ENCODE data around the gene CDK15.
A peak's percentile ranks its signal among the peaks of the same experiment; 100 is the strongest.

Gene CDK15

GRCh38 chr2:201891676-201892075 lies 85.3 kb downstream of the CDK15 start:
- Histone ChIP-seq H2BK5ac (ENCODE audit: low read length) (no peak overlapping the region), H3K4me1 (ENCODE audit: control insufficient read depth, low read depth, low read length) (peaks cover 3% of the 10 kb centered on the region), H3K79me1 (ENCODE audit: low read length) (no peaks in the 10 kb centered on the region), H3K4ac (ENCODE audit: low read depth, low read length) (no peak overlapping the region), H3K27me3 (ENCODE audit: insufficient read depth, low read length, poor library complexity) (no peaks in the 10 kb centered on the region), H3K4me2 (ENCODE audit: low read length) (no peak overlapping the region), H2AK5ac (ENCODE audit: low read length) (no peak overlapping the region), H3K18ac (ENCODE audit: low read length) (no peak overlapping the region), H3K27ac (ENCODE audit: low read depth, low read length) (no peak overlapping the region), H4K8ac (ENCODE audit: low read depth, low read length) (no peak overlapping the region), H2BK15ac (replicated peaks; ENCODE audit: low read depth) (no peak overlapping the region), H3K9ac (ENCODE audit: low read length) (no peak overlapping the region), H3K36me3 (ENCODE audit: control insufficient read depth, insufficient read depth, low read length) (no peaks in the 10 kb centered on the region), H4K5ac (ENCODE audit: low read length) (no peak overlapping the region), H2BK120ac (ENCODE audit: low read depth, low read length) (no peak overlapping the region), H3K23ac (ENCODE audit: low read length) (no peak overlapping the region), H3K4me3 (ENCODE audit: low read length) (no peak overlapping the region), H3K56ac (ENCODE audit: low read length) (no peak overlapping the region), H3K79me2 (ENCODE audit: control insufficient read depth, insufficient read depth, low read length) (no peaks in the 10 kb centered on the region)
- no CpG with 5 or more reads among the region's 6 CpGs for WGBS (ENCODE audit: extremely low coverage, insufficient coverage, low lambda C conversion rate)
- no peak for DNase-seq

- peak overlapping the region; percentile 3 for H3K23ac ChIP-seq (ENCODE audit: low read length)
- no peaks in the 10 kb centered on the region for H3K36me3 ChIP-seq (ENCODE audit: control insufficient read depth, insufficient read depth, low read length)
- no peak for DNase-seq
- H2BK5ac ChIP-seq (ENCODE audit: low read length): no peak overlapping the region
- H3K4ac ChIP-seq (ENCODE audit: low read depth, low read length): no peak overlapping the region
- WGBS (ENCODE audit: extremely low coverage, insufficient coverage, low lambda C conversion rate): no CpG with 5 or more reads among the region's 5 CpGs
- peaks cover 3% of the 10 kb centered on the region for H3K4me1 ChIP-seq (ENCODE audit: control insufficient read depth, low read depth, low read length)
- H3K18ac ChIP-seq (ENCODE audit: low read length): no peak overlapping the region
- H2AK5ac ChIP-seq (ENCODE audit: low read length): no peak overlapping the region
- no peak overlapping the region for H3K4me2 ChIP-seq (ENCODE audit: low read length)
- H3K79me2 ChIP-seq (ENCODE audit: control insufficient read depth, insufficient read depth, low read length): no peaks in the 10 kb centered on the region
- H3K9ac ChIP-seq (ENCODE audit: low read length): no peak overlapping the region
- no peak overlapping the region for H4K5ac ChIP-seq (ENCODE audit: low read length)
- H4K8ac ChIP-seq (ENCODE audit: low read depth, low read length): no peak overlapping the region
- H3K79me1 ChIP-seq (ENCODE audit: low read length): no peaks in the 10 kb centered on the region
- H3K4me3 ChIP-seq (ENCODE audit: low read length): no peak overlapping the region
- peak overlapping the region; percentile 42 for H2BK15ac ChIP-seq (replicated peaks; ENCODE audit: low read depth)
- no peak overlapping the region for H3K27ac ChIP-seq (ENCODE audit: low read depth, low read length)
- no peaks in the 10 kb centered on the region for H3K27me3 ChIP-seq (ENCODE audit: insufficient read depth, low read length, poor library complexity)
- no peak overlapping the region for H3K56ac ChIP-seq (ENCODE audit: low read length)
- no peak overlapping the region for H2BK120ac ChIP-seq (ENCODE audit: low read depth, low read length)
Observed at GRCh38 chr2:201892516-201892915, 86.2 kb downstream of the CDK15 start.

GRCh38 chr2:201900362-201900761 lies 94.0 kb downstream of the CDK15 start:
- no peaks in the 10 kb centered on the region for H3K27me3 ChIP-seq (ENCODE audit: insufficient read depth, low read length, poor library complexity)
- H3K36me3 ChIP-seq (ENCODE audit: control insufficient read depth, insufficient read depth, low read length): no peaks in the 10 kb centered on the region
- no peak overlapping the region for H3K23ac ChIP-seq (ENCODE audit: low read length)
- peaks cover 10% of the 10 kb centered on the region for H3K4me1 ChIP-seq (ENCODE audit: control insufficient read depth, low read depth, low read length)
- WGBS (ENCODE audit: extremely low coverage, insufficient coverage, low lambda C conversion rate): no CpG with 5 or more reads among the region's 2 CpGs
- no peak overlapping the region for H3K56ac ChIP-seq (ENCODE audit: low read length)
- H3K27ac ChIP-seq (ENCODE audit: low read depth, low read length): no peak overlapping the region
- H3K18ac ChIP-seq (ENCODE audit: low read length): no peak overlapping the region
- no peak overlapping the region for H2BK15ac ChIP-seq (replicated peaks; ENCODE audit: low read depth)
- H2AK5ac ChIP-seq (ENCODE audit: low read length): no peak overlapping the region
- H3K79me2 ChIP-seq (ENCODE audit: control insufficient read depth, insufficient read depth, low read length): no peaks in the 10 kb centered on the region
- no peak overlapping the region for H3K4me3 ChIP-seq (ENCODE audit: low read length)
- H4K8ac ChIP-seq (ENCODE audit: low read depth, low read length): no peak overlapping the region
- H3K4me2 ChIP-seq (ENCODE audit: low read length): no peak overlapping the region
- no peak overlapping the region for H2BK120ac ChIP-seq (ENCODE audit: low read depth, low read length)
- no peak overlapping the region for H4K5ac ChIP-seq (ENCODE audit: low read length)
- no peak overlapping the region for H3K9ac ChIP-seq (ENCODE audit: low read length)
- DNase-seq: no peak
- no peaks in the 10 kb centered on the region for H3K79me1 ChIP-seq (ENCODE audit: low read length)
- no peak overlapping the region for H3K4ac ChIP-seq (ENCODE audit: low read depth, low read length)
- no peak overlapping the region for H2BK5ac ChIP-seq (ENCODE audit: low read length)

- Histone ChIP-seq H3K4me3 (ENCODE audit: low read length) (no peak overlapping the region), H2AK5ac (ENCODE audit: low read length) (no peak overlapping the region), H3K27me3 (ENCODE audit: insufficient read depth, low read length, poor library complexity) (no peaks in the 10 kb centered on the region), H2BK5ac (ENCODE audit: low read length) (no peak overlapping the region), H4K5ac (ENCODE audit: low read length) (no peak overlapping the region), H3K36me3 (ENCODE audit: control insufficient read depth, insufficient read depth, low read length) (no peaks in the 10 kb centered on the region), H3K27ac (ENCODE audit: low read depth, low read length) (no peak overlapping the region), H3K18ac (ENCODE audit: low read length) (no peak overlapping the region), H3K4me2 (ENCODE audit: low read length) (no peak overlapping the region), H3K4ac (ENCODE audit: low read depth, low read length) (no peak overlapping the region), H3K9ac (ENCODE audit: low read length) (no peak overlapping the region), H2BK120ac (ENCODE audit: low read depth, low read length) (no peak overlapping the region), H3K79me2 (ENCODE audit: control insufficient read depth, insufficient read depth, low read length) (no peaks in the 10 kb centered on the region), H4K8ac (ENCODE audit: low read depth, low read length) (no peak overlapping the region), H3K4me1 (ENCODE audit: control insufficient read depth, low read depth, low read length) (peaks cover 15% of the 10 kb centered on the region), H2BK15ac (replicated peaks; ENCODE audit: low read depth) (no peak overlapping the region), H3K79me1 (ENCODE audit: low read length) (no peaks in the 10 kb centered on the region), H3K56ac (ENCODE audit: low read length) (no peak overlapping the region), H3K23ac (ENCODE audit: low read length) (no peak overlapping the region)
- no CpG with 5 or more reads among the region's 8 CpGs for WGBS (ENCODE audit: extremely low coverage, insufficient coverage, low lambda C conversion rate)
- DNase-seq: peak; percentile 77
Observed at GRCh38 chr2:201901786-201902185, 95.4 kb downstream of the CDK15 start.

- Histone ChIP-seq H2BK120ac (ENCODE audit: low read depth, low read length) (no peak overlapping the region), H3K4me1 (ENCODE audit: control insufficient read depth, low read depth, low read length) (peaks cover 19% of the 10 kb centered on the region), H2BK5ac (ENCODE audit: low read length) (peak overlapping the region; percentile 73), H3K18ac (ENCODE audit: low read length) (peak overlapping the region; percentile 76), H2AK5ac (ENCODE audit: low read length) (peak overlapping the region; percentile 24), H3K36me3 (ENCODE audit: control insufficient read depth, insufficient read depth, low read length) (no peaks in the 10 kb centered on the region), H4K8ac (ENCODE audit: low read depth, low read length) (no peak overlapping the region), H3K4me2 (ENCODE audit: low read length) (no peak overlapping the region), H3K56ac (ENCODE audit: low read length) (peak overlapping the region; percentile 71), H4K5ac (ENCODE audit: low read length) (no peak overlapping the region), H3K9ac (ENCODE audit: low read length) (no peak overlapping the region), H3K4me3 (ENCODE audit: low read length) (no peak overlapping the region), H3K79me1 (ENCODE audit: low read length) (no peaks in the 10 kb centered on the region), H3K23ac (ENCODE audit: low read length) (no peak overlapping the region), H3K79me2 (ENCODE audit: control insufficient read depth, insufficient read depth, low read length) (no peaks in the 10 kb centered on the region), H2BK15ac (replicated peaks; ENCODE audit: low read depth) (no peak overlapping the region), H3K27ac (ENCODE audit: low read depth, low read length) (no peak overlapping the region), H3K4ac (ENCODE audit: low read depth, low read length) (no peak overlapping the region), H3K27me3 (ENCODE audit: insufficient read depth, low read length, poor library complexity) (no peaks in the 10 kb centered on the region)
- DNase-seq: peak; percentile 89
- WGBS (ENCODE audit: extremely low coverage, insufficient coverage, low lambda C conversion rate): no CpG with 5 or more reads among the region's 5 CpGs
Observed at GRCh38 chr2:201904538-201905420, 98.4 kb downstream of the CDK15 start.
